Endothelial cell of umbilical vein (primary cell): Measurements from ENCODE around the gene RBBP4.

ENCODE experiments used
- CTCF ChIP-seq, 2 donors: IDR thresholded peaks; 1 replicate in 1 of 2; 2 replicates in 1 of 2; pipeline ENCODE4 v1.5.1; 2011; ENCODE audit warnings: low read length in 2 of 2, mild to moderate bottlenecking in 2 of 2, moderate library complexity in 2 of 2, control low read depth in 1 of 2, inconsistent platforms in 1 of 2, low read depth in 1 of 2; ENCODE audit not compliant: insufficient read depth in 1 of 2; ENCODE audit errors: extremely low read depth in 1 of 2
- EZH2 ChIP-seq: IDR thresholded peaks from 2 replicates; pipeline ENCODE4 v1.6.1; 2012; ENCODE audit warnings: borderline replicate concordance, low read depth, mild to moderate bottlenecking, moderate library complexity, low read length, inconsistent platforms; ENCODE audit not compliant: severe bottlenecking
- JUN ChIP-seq: IDR thresholded peaks from 2 replicates; pipeline ENCODE4 v1.6.1; 2011; ENCODE audit warnings: borderline replicate concordance, low read depth; ENCODE audit not compliant: insufficient read length, insufficient read depth
- MYC ChIP-seq: IDR thresholded peaks from one replicate; pipeline ENCODE4 v1.6.1; 2011; ENCODE audit warnings: mild to moderate bottlenecking, low read depth, low read length
- POLR2A ChIP-seq: IDR thresholded peaks from 2 replicates; pipeline ENCODE4 v1.6.1; 2012; ENCODE audit warnings: low read depth, mild to moderate bottlenecking, control low read depth, low read length
- POLR2AphosphoS5 ChIP-seq: IDR thresholded peaks from 2 replicates; pipeline ENCODE4 v1.6.1; 2012; ENCODE audit warnings: low read depth, mild to moderate bottlenecking, control low read depth, low read length, moderate library complexity; ENCODE audit not compliant: insufficient read depth

GRCh38 chr1:32729254-32730046, 78.4 kb downstream of the RBBP4 start:
- TF ChIP-seq POLR2A: no peak
- TF ChIP-seq CTCF (IDR thresholded peaks at IDR 0.05; ENCODE audit: extremely low read depth in 1 of 2, insufficient read depth in 1 of 2, low read depth in 1 of 2, low read length in 2 of 2): no peak
- TF ChIP-seq JUN: no peak
- no peak for TF ChIP-seq POLR2AphosphoS5
- no peak for TF ChIP-seq MYC
- TF ChIP-seq EZH2: no peak
